Measurements from ENCODE around the gene IQCN. TPM values are rescaled to one million over a fixed set of nuclear protein-coding genes. Genes with fewer than 3 reads are reported as not detected.

The IQCN gene
- total and polyA plus RNA-seq, 10 of the 15 experiments (the other 5 are each of a cell fraction or from before 2014, with no cell fraction given), result 0.01 to 0.54 (median 0.23) TPM; not detected in 3

DNA sequence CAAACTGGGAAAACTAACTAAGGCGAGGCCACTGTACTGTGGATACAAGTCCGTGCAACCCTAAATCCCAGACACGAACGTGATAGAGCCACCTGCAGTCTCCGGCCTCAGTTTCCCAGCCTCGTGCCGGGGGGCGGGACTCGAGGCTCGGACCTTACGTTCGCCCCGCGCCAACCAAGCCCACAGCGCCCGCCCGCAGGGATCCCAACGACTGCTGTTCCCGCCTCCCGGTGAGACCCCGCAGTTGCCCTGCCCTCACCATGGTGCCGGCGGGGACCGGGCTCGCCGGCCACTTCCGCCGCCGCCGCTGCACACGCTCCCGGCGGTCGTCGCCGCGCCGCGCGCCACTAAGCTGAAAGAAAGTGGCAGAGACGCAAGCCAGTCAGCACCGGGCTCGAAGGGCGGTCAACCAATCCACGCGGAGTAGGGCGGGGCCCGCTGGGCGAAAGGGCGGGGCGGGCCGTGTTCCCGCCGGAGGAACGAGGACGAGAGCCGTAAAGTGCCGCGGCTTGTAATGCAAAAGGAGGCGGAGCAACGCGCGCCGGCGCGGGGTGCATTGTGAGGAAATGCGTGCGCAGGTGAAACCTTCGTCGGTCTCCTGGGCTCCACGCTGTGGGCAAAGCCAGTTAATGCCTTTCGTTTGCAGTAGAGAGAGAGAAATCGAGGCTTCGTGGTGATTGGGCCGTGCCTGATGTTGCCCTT is 48.7 kb upstream of the IQCN start, which contains the start of gene LSM4 (continued):
- TF ChIP-seq CHD2 (IDR thresholded peaks at IDR 0.05; ENCODE audit: borderline replicate concordance, low read depth, low read length) (peak; percentile 92), BRCA1 (IDR thresholded peaks at IDR 0.05; ENCODE audit: low read depth, low read length) (no peak), POLR2AphosphoS5 (IDR thresholded peaks at IDR 0.05; ENCODE audit: low read length) (peak; percentile 86), CHD4 (IDR thresholded peaks at IDR 0.05) (no peak), TAF1 (IDR thresholded peaks at IDR 0.05; ENCODE audit: borderline replicate concordance, low read depth, low read length) (no peak; the same call in 1 of the 2 replicates), POU2F2 (IDR thresholded peaks at IDR 0.05; ENCODE audit: borderline replicate concordance, low read depth, low read length) (peak; percentile 53; the same call in 2 of the 3 replicates), RB1 (IDR thresholded peaks at IDR 0.05; ENCODE audit: borderline replicate concordance) (peak; percentile 91; the same call in 1 of the 2 replicates), JUND (IDR thresholded peaks at IDR 0.05; ENCODE audit: low read depth, low read length) (no peak), EZH2 (IDR thresholded peaks at IDR 0.05; ENCODE audit: borderline replicate concordance, control insufficient read depth, low read depth, low read length) (no peak), MXI1 (IDR thresholded peaks at IDR 0.05; ENCODE audit: low read depth, low read length) (peak; percentile 81), ZZZ3 (IDR thresholded peaks at IDR 0.05; ENCODE audit: control insufficient read depth, insufficient read length, low read depth) (no peak), TCF3 (IDR thresholded peaks at IDR 0.05; ENCODE audit: borderline replicate concordance, insufficient read depth, low read depth, low read length) (peak; percentile 61; the same call in 1 of the 2 replicates), ESRRA (IDR thresholded peaks at IDR 0.05; ENCODE audit: low read length) (no peak), KLF5 (IDR thresholded peaks at IDR 0.05; ENCODE audit: partially characterized antibody) (peak; percentile 33), CEBPB (IDR thresholded peaks at IDR 0.05; ENCODE audit: borderline replicate concordance in 1 of 2, low read depth in 2 of 2, low read length in 2 of 2) (no peak), RFX5 (IDR thresholded peaks at IDR 0.05; ENCODE audit: low read depth, low read length) (no peak), TCF12 (IDR thresholded peaks at IDR 0.05; ENCODE audit: low read depth, low read length) (peak; percentile 66), JUNB (IDR thresholded peaks at IDR 0.05) (no peak), POLR2AphosphoS2 (IDR thresholded peaks at IDR 0.05; ENCODE audit: low read depth, low read length) (no peak), SIN3A (IDR thresholded peaks at IDR 0.05; ENCODE audit: low read depth, low read length) (peak; percentile 85)
- TF ChIP-seq, protein P1, sequence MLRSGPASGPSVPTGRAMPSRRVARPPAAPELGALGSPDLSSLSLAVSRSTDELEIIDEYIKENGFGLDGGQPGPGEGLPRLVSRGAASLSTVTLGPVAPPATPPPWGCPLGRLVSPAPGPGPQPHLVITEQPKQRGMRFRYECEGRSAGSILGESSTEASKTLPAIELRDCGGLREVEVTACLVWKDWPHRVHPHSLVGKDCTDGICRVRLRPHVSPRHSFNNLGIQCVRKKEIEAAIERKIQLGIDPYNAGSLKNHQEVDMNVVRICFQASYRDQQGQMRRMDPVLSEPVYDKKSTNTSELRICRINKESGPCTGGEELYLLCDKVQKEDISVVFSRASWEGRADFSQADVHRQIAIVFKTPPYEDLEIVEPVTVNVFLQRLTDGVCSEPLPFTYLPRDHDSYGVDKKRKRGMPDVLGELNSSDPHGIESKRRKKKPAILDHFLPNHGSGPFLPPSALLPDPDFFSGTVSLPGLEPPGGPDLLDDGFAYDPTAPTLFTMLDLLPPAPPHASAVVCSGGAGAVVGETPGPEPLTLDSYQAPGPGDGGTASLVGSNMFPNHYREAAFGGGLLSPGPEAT (IDR thresholded peaks at IDR 0.05; ENCODE audit: low read depth), result no peak
- TF ChIP-seq, protein P2, sequence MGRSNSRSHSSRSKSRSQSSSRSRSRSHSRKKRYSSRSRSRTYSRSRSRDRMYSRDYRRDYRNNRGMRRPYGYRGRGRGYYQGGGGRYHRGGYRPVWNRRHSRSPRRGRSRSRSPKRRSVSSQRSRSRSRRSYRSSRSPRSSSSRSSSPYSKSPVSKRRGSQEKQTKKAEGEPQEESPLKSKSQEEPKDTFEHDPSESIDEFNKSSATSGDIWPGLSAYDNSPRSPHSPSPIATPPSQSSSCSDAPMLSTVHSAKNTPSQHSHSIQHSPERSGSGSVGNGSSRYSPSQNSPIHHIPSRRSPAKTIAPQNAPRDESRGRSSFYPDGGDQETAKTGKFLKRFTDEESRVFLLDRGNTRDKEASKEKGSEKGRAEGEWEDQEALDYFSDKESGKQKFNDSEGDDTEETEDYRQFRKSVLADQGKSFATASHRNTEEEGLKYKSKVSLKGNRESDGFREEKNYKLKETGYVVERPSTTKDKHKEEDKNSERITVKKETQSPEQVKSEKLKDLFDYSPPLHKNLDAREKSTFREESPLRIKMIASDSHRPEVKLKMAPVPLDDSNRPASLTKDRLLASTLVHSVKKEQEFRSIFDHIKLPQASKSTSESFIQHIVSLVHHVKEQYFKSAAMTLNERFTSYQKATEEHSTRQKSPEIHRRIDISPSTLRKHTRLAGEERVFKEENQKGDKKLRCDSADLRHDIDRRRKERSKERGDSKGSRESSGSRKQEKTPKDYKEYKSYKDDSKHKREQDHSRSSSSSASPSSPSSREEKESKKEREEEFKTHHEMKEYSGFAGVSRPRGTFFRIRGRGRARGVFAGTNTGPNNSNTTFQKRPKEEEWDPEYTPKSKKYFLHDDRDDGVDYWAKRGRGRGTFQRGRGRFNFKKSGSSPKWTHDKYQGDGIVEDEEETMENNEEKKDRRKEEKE (IDR thresholded peaks at IDR 0.05), result no peak
- TF ChIP-seq, protein P3, sequence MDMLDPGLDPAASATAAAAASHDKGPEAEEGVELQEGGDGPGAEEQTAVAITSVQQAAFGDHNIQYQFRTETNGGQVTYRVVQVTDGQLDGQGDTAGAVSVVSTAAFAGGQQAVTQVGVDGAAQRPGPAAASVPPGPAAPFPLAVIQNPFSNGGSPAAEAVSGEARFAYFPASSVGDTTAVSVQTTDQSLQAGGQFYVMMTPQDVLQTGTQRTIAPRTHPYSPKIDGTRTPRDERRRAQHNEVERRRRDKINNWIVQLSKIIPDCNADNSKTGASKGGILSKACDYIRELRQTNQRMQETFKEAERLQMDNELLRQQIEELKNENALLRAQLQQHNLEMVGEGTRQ (IDR thresholded peaks at IDR 0.05; ENCODE audit: borderline replicate concordance, low read depth, low read length), result no peak
- TF ChIP-seq, protein P4, sequence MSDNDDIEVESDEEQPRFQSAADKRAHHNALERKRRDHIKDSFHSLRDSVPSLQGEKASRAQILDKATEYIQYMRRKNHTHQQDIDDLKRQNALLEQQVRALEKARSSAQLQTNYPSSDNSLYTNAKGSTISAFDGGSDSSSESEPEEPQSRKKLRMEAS (IDR thresholded peaks at IDR 0.05; ENCODE audit: low read depth, low read length), result no peak
- TF ChIP-seq, protein P5, sequence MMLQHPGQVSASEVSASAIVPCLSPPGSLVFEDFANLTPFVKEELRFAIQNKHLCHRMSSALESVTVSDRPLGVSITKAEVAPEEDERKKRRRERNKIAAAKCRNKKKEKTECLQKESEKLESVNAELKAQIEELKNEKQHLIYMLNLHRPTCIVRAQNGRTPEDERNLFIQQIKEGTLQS (IDR thresholded peaks at IDR 0.05; ENCODE audit: borderline replicate concordance, extremely low read depth, low read depth, low read length), result peak; percentile 39; the same call in 1 of the 2 replicates
